HepG2 (cell line): ENCODE results near the gene KAT6B. TPM values are rescaled to one million over a fixed set of nuclear protein-coding genes. Genes with fewer than 3 reads are reported as not detected.

Experiments
- CCDC6 ChIP-seq: sonication (generic); formaldehyde crosslinking; IDR thresholded peaks from 2 replicates; pipeline ENCODE4 v1.8.1; 2022; ENCODE audit warnings: mild to moderate bottlenecking, missing genetic modification reagents, moderate library complexity
- CENPX ChIP-seq: sonication (generic); formaldehyde crosslinking; IDR thresholded peaks from 2 replicates; pipeline ENCODE4 v1.9.0; 2021; ENCODE audit warnings: mild to moderate bottlenecking, missing genetic modification reagents, moderate library complexity
- EP300 ChIP-seq, 3 experiments: sonication (generic) in 1 of 3; formaldehyde crosslinking in 1 of 3; IDR thresholded peaks; 2 replicates each; pipeline versions ENCODE4 v1.5.1 to v1.6.1; 2011 to 2020; ENCODE audit warnings: low read depth in 2 of 3, low read length in 2 of 3, borderline replicate concordance in 1 of 3, improper control_type of control experiment in 1 of 3, mild to moderate bottlenecking in 1 of 3, missing genetic modification reagents in 1 of 3, moderate library complexity in 1 of 3
- ETS1 ChIP-seq: sonication (generic); formaldehyde crosslinking; IDR thresholded peaks from 2 replicates; pipeline ENCODE4 v1.4.0; 2020; ENCODE audit warnings: missing genetic modification reagents
- FOXO4 ChIP-seq: sonication (generic); formaldehyde crosslinking; conservative IDR thresholded peaks from 2 replicates; pipeline ENCODE4 v1.8.1; 2023; ENCODE audit warnings: missing genetic modification reagents
- MIER3 ChIP-seq: IDR thresholded peaks from 2 replicates; pipeline ENCODE4 v1.6.1; 2016; ENCODE audit warnings: missing compliant biosample characterization, borderline replicate concordance
- NAIF1 ChIP-seq: sonication (generic); formaldehyde crosslinking; IDR thresholded peaks from 2 replicates; pipeline ENCODE4 v1.5.0; 2020; ENCODE audit warnings: mild to moderate bottlenecking, missing genetic modification reagents, borderline replicate concordance
- NCOR1 ChIP-seq: fragments of 200-600 bp; sonication (generic); IDR thresholded peaks from 2 replicates; pipeline ENCODE4 v1.7.0; 2017; ENCODE audit warnings: antibody characterized with exemption, low read length, borderline replicate concordance
- PCBP1 ChIP-seq: fragments of 200-400 bp; formaldehyde crosslinking; IDR thresholded peaks from 2 replicates; pipeline ENCODE4 v1.6.1; 2017; ENCODE audit warnings: mild to moderate bottlenecking, low read depth, low read length, borderline replicate concordance
- POLR2AphosphoS5 ChIP-seq: IDR thresholded peaks from 2 replicates; pipeline ENCODE4 v1.6.1; 2012; ENCODE audit warnings: low read depth, low read length
- SAFB2 ChIP-seq: sonication (generic); formaldehyde crosslinking; IDR thresholded peaks from 2 replicates; pipeline ENCODE4 v1.5.1; 2020; ENCODE audit warnings: missing genetic modification reagents, low read depth, mild to moderate bottlenecking, borderline replicate concordance
- SP1 ChIP-seq, 2 experiments: fragments of 450-650 bp in 1 of 2; sonication (generic) in 1 of 2; formaldehyde crosslinking in 1 of 2; IDR thresholded peaks; 2 replicates each; pipeline versions ENCODE4 v1.4.0 to v1.6.1; 2016 to 2020; ENCODE audit warnings: missing genetic modification reagents in 1 of 2
- SPEN ChIP-seq: sonication (generic); formaldehyde crosslinking; IDR thresholded peaks from 2 replicates; pipeline ENCODE4 v1.5.1; 2020; ENCODE audit warnings: low read depth, mild to moderate bottlenecking, missing genetic modification reagents
- TAF15 ChIP-seq: fragments of 200-400 bp; formaldehyde crosslinking; IDR thresholded peaks from one replicate; pipeline ENCODE4 v1.6.1; 2018; ENCODE audit warnings: mild to moderate bottlenecking, low read depth, low read length; ENCODE audit not compliant: poor library complexity, severe bottlenecking
- TMF1 ChIP-seq: sonication (generic); formaldehyde crosslinking; IDR thresholded peaks from 2 replicates; pipeline ENCODE4 v1.8.1; 2022; ENCODE audit warnings: low read depth, missing genetic modification reagents
- ZBTB21 ChIP-seq: sonication (generic); formaldehyde crosslinking; IDR thresholded peaks from 2 replicates; pipeline ENCODE4 v1.4.0; 2020; ENCODE audit warnings: missing genetic modification reagents
- ZBTB43 ChIP-seq: sonication (generic); formaldehyde crosslinking; conservative IDR thresholded peaks from 2 replicates; pipeline ENCODE4 v1.4.0; 2020; ENCODE audit warnings: missing genetic modification reagents
- ZFP36L2 ChIP-seq: sonication (generic); formaldehyde crosslinking; IDR thresholded peaks from 2 replicates; pipeline ENCODE4 v1.4.0; 2020; ENCODE audit warnings: missing genetic modification reagents
- ZNF136 ChIP-seq: sonication (generic); formaldehyde crosslinking; IDR thresholded peaks from 2 replicates; pipeline ENCODE4 v1.8.1; 2022; ENCODE audit warnings: low read depth, mild to moderate bottlenecking, moderate library complexity, missing genetic modification reagents
- ZNF17 ChIP-seq: sonication (generic); formaldehyde crosslinking; IDR thresholded peaks from 2 replicates; pipeline ENCODE4 v1.5.0; 2020; ENCODE audit warnings: mild to moderate bottlenecking, missing genetic modification reagents
- ZNF282 ChIP-seq: fragments of 450-650 bp; IDR thresholded peaks from 2 replicates; pipeline ENCODE4 v1.6.1; 2018; ENCODE audit not compliant: partially characterized antibody
- ZNF33A ChIP-seq: sonication (generic); formaldehyde crosslinking; IDR thresholded peaks from 2 replicates; pipeline ENCODE4 v1.5.1; 2020; ENCODE audit warnings: missing genetic modification reagents, mild to moderate bottlenecking, moderate library complexity, borderline replicate concordance
- ZNF605 ChIP-seq: sonication (generic); formaldehyde crosslinking; IDR thresholded peaks from 2 replicates; pipeline ENCODE4 v1.8.0; 2022; ENCODE audit warnings: mild to moderate bottlenecking, missing genetic modification reagents
- ZNF766 ChIP-seq: sonication (generic); formaldehyde crosslinking; IDR thresholded peaks from 2 replicates; pipeline ENCODE4 v1.5.0; 2020; ENCODE audit warnings: missing genetic modification reagents, borderline replicate concordance
- ZSCAN21 ChIP-seq: sonication (generic); formaldehyde crosslinking; IDR thresholded peaks from 2 replicates; pipeline ENCODE4 v1.8.0; 2022; ENCODE audit warnings: mild to moderate bottlenecking, missing genetic modification reagents, moderate library complexity, borderline replicate concordance
- polyA plus RNA-seq, 8 experiments: library from polyadenylated mRNA; depleted of rRNA in 3 of 8; stranded (reverse) in 7 of 8; unstranded in 1 of 8; fragments of >200 nt; fragmentation: Illumina TruSeq in 4 of 8; extraction: Trizol in 4 of 8; gene quantifications; 2 replicates each; pipeline versions ENCODE4 v1.2.1 to v1.2.3, GENCODE V29; 2011 to 2016; ENCODE audit warnings: low read depth in 4 of 8, missing spikeins in 1 of 8, mixed read lengths in 1 of 8; ENCODE audit not compliant: insufficient read depth in 1 of 8
- total RNA-seq, 5 experiments: library from RNA; depleted of rRNA; stranded (reverse); fragments of >200 nt; fragmentation: Illumina TruSeq; extraction: Trizol; gene quantifications; 2 replicates each; pipeline ENCODE4 v1.2.3, GENCODE V29; 2016; ENCODE audit warnings: low read depth in 1 of 5

Gene KAT6B
- total and polyA plus RNA-seq, 2 of the 13 experiments (the other 11 are each of a cell fraction or from before 2014, with no cell fraction given), result 3.0 to 9.5 TPM

- TF ChIP-seq ZFP36L2 (CRISPR knock-in tag), result no peak
- TF ChIP-seq TMF1 (CRISPR knock-in tag), result no peak; the same call in 1 of the 2 replicates
- no peak for TF ChIP-seq NCOR1
- no peak for TF ChIP-seq ZNF605
- no peak for TF ChIP-seq POLR2AphosphoS5
- no peak for TF ChIP-seq SAFB2 (CRISPR knock-in tag)
- no peak for TF ChIP-seq ZBTB21
- TF ChIP-seq ZSCAN21 (CRISPR knock-in tag), result no peak
- TF ChIP-seq TAF15, result no peak
- TF ChIP-seq MIER3 (CRISPR knock-in tag), result no peak
- no peak for TF ChIP-seq SP1 (IDR thresholded peaks at IDR 0.05)
- peak; percentile 78 for TF ChIP-seq SP1 (CRISPR knock-in tag; IDR thresholded peaks at IDR 0.05)
- TF ChIP-seq SPEN (CRISPR knock-in tag), result peak; percentile 56
- TF ChIP-seq CENPX (CRISPR knock-in tag), result no peak
- no peak for TF ChIP-seq ZNF136
- no peak for TF ChIP-seq EP300 (IDR thresholded peaks at IDR 0.05; ENCODE audit: low read depth in 2 of 2, low read length in 2 of 2)
- no peak for TF ChIP-seq EP300 (CRISPR knock-in tag; IDR thresholded peaks at IDR 0.05; ENCODE audit: borderline replicate concordance)
- no peak for TF ChIP-seq ZBTB43 (CRISPR knock-in tag)
- 0 out of 2 replicates have a peak, but pooled peaks have one; percentile 80 for TF ChIP-seq PCBP1
- no peak for TF ChIP-seq NAIF1 (CRISPR knock-in tag)
- TF ChIP-seq ZNF282, result no peak
- TF ChIP-seq ETS1 (CRISPR knock-in tag), result no peak
- 0 out of 2 replicates have a peak, but pooled peaks have one; percentile 37 for TF ChIP-seq CCDC6 (CRISPR knock-in tag)
- no peak for TF ChIP-seq ZNF766 (CRISPR knock-in tag)
- TF ChIP-seq FOXO4 (CRISPR knock-in tag), result no peak
- TF ChIP-seq ZNF17 (CRISPR knock-in tag), result no peak
- no peak for TF ChIP-seq ZNF33A (CRISPR knock-in tag)
Measured at GRCh38 chr10:74826142-74827044, at the start of gene KAT6B (continued).
